Natural killer cell (primary cell): ENCODE measurements around the gene GAL3ST3. TPM values are rescaled to one million over a fixed set of nuclear protein-coding genes. Genes with fewer than 3 reads are reported as not detected.

ENCODE experiments used
- ATAC-seq, 3 donors: fragments of 150-1000 bp in 2 of 3; fragments of 200-7000 bp in 1 of 3; cut with Tn5 transposase; 1 replicate in 1 of 3; 2 replicates in 2 of 3; pipeline ENCODE4 v1.10.0; 2021; ENCODE audit warnings: mild to moderate bottlenecking in 2 of 3, moderate library complexity in 2 of 3
- DNase-seq, 2 donors: peaks; one replicate each; pipeline versions ENCODE4 v3.0.0 to v3.0.0-alpha.2; 2013 to 2021; ENCODE audit warnings: mixed read lengths in 1 of 2
- H3K27ac ChIP-seq: one replicate; pipeline ENCODE4 v1.5.1; 2013; ENCODE audit warnings: mild to moderate bottlenecking, low read length
- H3K27me3 ChIP-seq: one replicate; pipeline ENCODE4 v1.6.1; 2013; ENCODE audit warnings: low read length; ENCODE audit not compliant: control insufficient read depth, insufficient read depth
- H3K36me3 ChIP-seq: one replicate; pipeline ENCODE4 v1.6.1; 2013; ENCODE audit warnings: low read length; ENCODE audit not compliant: control insufficient read depth, insufficient read depth
- H3K4me1 ChIP-seq: one replicate; pipeline ENCODE4 v1.6.1; 2013; ENCODE audit warnings: low read length; ENCODE audit not compliant: control insufficient read depth, insufficient read depth
- H3K4me3 ChIP-seq: one replicate; pipeline ENCODE4 v1.5.1; 2013; ENCODE audit warnings: low read length
- H3K9me3 ChIP-seq: one replicate; pipeline ENCODE4 v1.6.1; 2013; ENCODE audit warnings: low read length; ENCODE audit not compliant: control insufficient read depth, insufficient read depth
- H3K27ac Mint-ChIP-seq, 2 donors: one replicate each; pipeline ENCODE4 v1.8.0; 2022; ENCODE audit warnings: mild to moderate bottlenecking in 2 of 2, mixed read lengths in 2 of 2, moderate library complexity in 1 of 2
- H3K27me3 Mint-ChIP-seq, 2 donors: one replicate each; pipeline ENCODE4 v1.8.0; 2022; ENCODE audit warnings: low read depth in 2 of 2, mixed read lengths in 2 of 2
- H3K36me3 Mint-ChIP-seq: one replicate; pipeline ENCODE4 v1.8.0; 2022; ENCODE audit warnings: mixed read lengths
- H3K4me1 Mint-ChIP-seq, 2 donors: one replicate each; pipeline ENCODE4 v1.8.0; 2022; ENCODE audit warnings: mixed read lengths in 2 of 2
- H3K4me3 Mint-ChIP-seq: one replicate; pipeline ENCODE4 v1.8.0; 2022; ENCODE audit warnings: mild to moderate bottlenecking, moderate library complexity, mixed read lengths
- H3K9me3 Mint-ChIP-seq, 2 donors: one replicate each; pipeline ENCODE4 v1.8.0; 2022; ENCODE audit warnings: mixed read lengths in 2 of 2
- CTCF ChIP-seq: fragments of 200-600 bp; IDR thresholded peaks from one replicate; pipeline ENCODE4 v1.8.0; 2022; ENCODE audit warnings: antibody characterized with exemption
- WGBS: methylation state at CpG from one replicate; pipeline ENCODE4 v1.1.7; 2013; ENCODE audit warnings: missing lambda C conversion rate; ENCODE audit not compliant: insufficient coverage; 5-methylcytosine and 5-hydroxymethylcytosine counted together
- intact Hi-C: fragments of 100-400 bp; cut with micrococcal nuclease; formaldehyde crosslinking; loops from one replicate; pipeline ENCODE4 v1.14.2; 2022
- total RNA-seq, 4 donors: library from RNA; stranded (reverse); fragments of 120-200 nt in 1 of 4; gene quantifications; one replicate each; pipeline versions ENCODE4 v1.2.3 to v1.2.4, GENCODE V29; 2013 to 2022

GAL3ST3 gene
- total RNA-seq, 3 donors from 2014 or later (not counting 1 experiment from before 2014, with no cell fraction given): not detected

DNA sequence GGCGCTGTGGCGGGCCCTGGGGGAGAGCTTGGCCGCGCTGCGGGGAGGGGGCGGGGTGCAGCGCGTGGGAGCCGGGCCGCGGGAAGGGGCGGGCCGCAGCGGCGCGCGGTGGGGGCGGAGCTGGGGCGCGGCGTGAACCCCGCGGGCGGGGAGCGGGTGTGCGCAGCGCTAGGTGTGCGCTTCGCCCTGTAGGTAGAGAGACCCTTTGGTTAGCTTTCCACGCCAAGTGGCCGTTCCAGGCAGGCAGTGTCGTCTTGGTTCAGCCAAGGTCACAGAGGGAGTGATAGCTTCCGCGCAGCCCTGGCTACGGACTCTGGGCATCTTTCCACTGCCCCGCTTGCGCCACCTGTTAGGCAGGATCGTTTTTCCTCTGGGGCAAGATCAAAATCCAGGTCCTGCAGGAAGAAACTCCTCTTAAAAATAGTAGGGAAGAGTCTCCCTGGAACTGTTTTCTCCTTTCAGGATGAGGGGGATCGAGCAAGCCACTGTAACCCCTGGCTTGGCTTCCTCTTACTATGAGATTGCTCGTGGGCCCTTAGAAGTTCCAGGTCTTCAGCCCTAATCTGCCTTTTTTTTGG is 46.2 kb downstream of the GAL3ST3 start:
- peaks cover 24% of the 10 kb centered on the region for H3K4me1 ChIP-seq
- H3K9me3 Mint-ChIP-seq: no peaks in the 10 kb centered on the region
- H3K27me3 ChIP-seq: no peaks in the 10 kb centered on the region
- no peaks in the 10 kb centered on the region for H3K27me3 Mint-ChIP-seq
- H3K27ac Mint-ChIP-seq: peak overlapping the region; percentile 99
- no peaks in the 10 kb centered on the region for H3K9me3 ChIP-seq
- H3K27ac ChIP-seq: peak overlapping the region; percentile 77
- H3K4me1 Mint-ChIP-seq: peaks cover 22 to 41% of the 10 kb centered on the region in 2 donors
- ATAC-seq (peak; percentile 65 to 82 (median 75)), DNase-seq (peak in 1 of 2 donors; percentile 87)
- under 1% methylated on average over 40 of the region's 40 CpGs for WGBS
- no peak for TF ChIP-seq CTCF
- peak overlapping the region; percentile 54 for H3K4me3 ChIP-seq
- H3K4me3 Mint-ChIP-seq: peak overlapping the region; percentile 99
- no peaks in the 10 kb centered on the region for H3K36me3 Mint-ChIP-seq
- intact Hi-C loops: loop anchor here (1.0 to 5.0 kb wide), 4 partner anchors 18 to 390 kb away; partner anchors contain the start of genes KAT5, MAP3K11 and SART1
- peaks cover 39% of the 10 kb centered on the region for H3K36me3 ChIP-seq

DNA sequence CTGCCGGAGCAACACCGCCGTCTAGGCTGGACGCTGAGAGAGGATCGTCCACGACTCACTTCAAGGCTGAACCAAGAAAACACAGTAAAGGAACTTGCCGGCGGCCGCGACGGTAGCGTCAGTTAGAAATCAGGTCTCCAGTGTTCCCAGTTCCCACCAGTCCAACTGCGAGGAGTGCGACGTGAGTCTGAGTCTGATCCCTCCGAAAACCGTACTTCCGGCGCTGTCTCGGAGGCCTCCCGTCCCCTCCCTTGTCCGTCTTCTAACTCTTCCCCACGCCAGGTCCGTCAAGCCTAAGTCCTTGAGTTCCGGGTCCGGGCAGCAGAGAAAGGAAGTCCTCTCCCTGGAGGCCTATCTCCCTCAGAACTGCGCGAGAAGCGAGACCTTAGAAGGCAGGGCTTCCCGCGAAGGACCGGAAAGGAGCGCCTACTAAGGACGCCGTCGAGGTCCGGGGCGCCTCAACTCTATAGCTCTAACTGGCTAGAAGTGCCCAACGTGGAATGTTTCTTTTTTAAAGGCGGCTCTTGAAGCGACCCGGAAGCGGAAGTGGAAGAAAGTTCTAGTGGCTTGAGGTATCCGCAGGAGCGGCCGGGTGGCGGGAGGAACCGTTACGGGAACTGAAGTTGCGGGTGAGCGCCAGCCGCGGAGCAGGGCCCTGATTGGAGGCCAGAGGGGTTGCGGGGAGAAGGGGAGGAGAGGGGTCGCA is 46.9 kb downstream of the GAL3ST3 start, which contains the start of the genes BANF1 and EIF1AD:
Gene BANF1 (plus strand): TSS at position 562 of the 706 bp plus-strand sequence. CDS start 748 bp downstream, outside the sequence.
Gene EIF1AD (minus strand): TSS at position 216 of the 706 bp plus-strand sequence. CDS start 1,768 bp downstream, outside the sequence.
- Mint-ChIP-seq H3K4me3 (peak within 1 kb of the TSS; percentile 99), H3K27me3 (no peaks in the 10 kb centered on the region), H3K36me3 (no peaks in the 10 kb centered on the region), H3K4me1 (peaks cover 22 to 41% of the 10 kb centered on the region in 2 donors), H3K27ac (peak within 1 kb of the TSS; percentile 99), H3K9me3 (no peaks in the 10 kb centered on the region)
- under 1% methylated on average over 55 of the region's 55 CpGs for WGBS
- no peaks in the 10 kb centered on the region for H3K9me3 ChIP-seq
- H3K4me3 ChIP-seq: peak within 1 kb of the TSS; percentile 54
- H3K4me1 ChIP-seq: peaks cover 24% of the 10 kb centered on the region
- ATAC-seq (peak; percentile 84 to 92 (median 85)), DNase-seq (peak; percentile 90 to 98)
- peak within 1 kb of the TSS; percentile 77 for H3K27ac ChIP-seq
- no peak for TF ChIP-seq CTCF
- intact Hi-C loops: loop anchor here (1.0 to 5.0 kb wide), 4 partner anchors 19 to 390 kb away; partner anchors contain the start of genes KAT5, MAP3K11 and SART1
- H3K36me3 ChIP-seq: peaks cover 45% of the 10 kb centered on the region
- H3K27me3 ChIP-seq: no peaks in the 10 kb centered on the region

DNA sequence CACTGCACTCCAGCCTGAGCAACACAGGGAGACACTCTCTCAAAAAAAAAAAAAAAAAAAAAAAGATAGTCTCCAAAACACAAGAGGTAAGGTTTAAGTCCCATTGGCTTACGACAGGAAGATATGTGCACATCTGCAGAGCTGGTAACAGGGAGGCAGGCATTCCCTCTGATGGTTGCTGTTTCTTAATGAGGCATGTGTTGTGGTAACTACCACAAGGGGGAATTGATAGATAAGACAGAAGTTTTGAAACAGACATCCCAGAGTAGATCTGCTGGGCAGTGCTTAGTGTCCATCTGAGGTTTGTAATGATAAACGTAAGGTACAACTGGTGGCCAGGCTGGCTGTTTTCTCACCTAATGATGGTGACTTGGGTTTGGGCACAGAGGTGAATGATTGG is 51.7 kb downstream of the GAL3ST3 start:
- H3K4me3 ChIP-seq: no peak overlapping the region
- ATAC-seq: no peak
- intact Hi-C loops: no loop called here
- DNase-seq: no peak
- no peak overlapping the region for H3K27ac ChIP-seq
- Mint-ChIP-seq H3K4me1 (peaks cover 15 to 34% of the 10 kb centered on the region in 2 donors), H3K9me3 (no peaks in the 10 kb centered on the region), H3K27ac (no peak overlapping the region), H3K36me3 (no peaks in the 10 kb centered on the region), H3K4me3 (no peak overlapping the region), H3K27me3 (no peaks in the 10 kb centered on the region)
- no peaks in the 10 kb centered on the region for H3K27me3 ChIP-seq
- peaks cover 33% of the 10 kb centered on the region for H3K36me3 ChIP-seq
- TF ChIP-seq CTCF: no peak
- peaks cover 14% of the 10 kb centered on the region for H3K4me1 ChIP-seq
- H3K9me3 ChIP-seq: no peaks in the 10 kb centered on the region
- 96% methylated on average over 2 of the region's 2 CpGs for WGBS
